Measurements from ENCODE around the gene RAB3D.
"Not testable (repeated sequence)": the region's sequence is repeated elsewhere in the genome, so short reads cannot be mapped to it uniquely, and the experiment has no call there.

Gene RAB3D, protein sequence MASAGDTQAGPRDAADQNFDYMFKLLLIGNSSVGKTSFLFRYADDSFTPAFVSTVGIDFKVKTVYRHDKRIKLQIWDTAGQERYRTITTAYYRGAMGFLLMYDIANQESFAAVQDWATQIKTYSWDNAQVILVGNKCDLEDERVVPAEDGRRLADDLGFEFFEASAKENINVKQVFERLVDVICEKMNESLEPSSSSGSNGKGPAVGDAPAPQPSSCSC

DNA sequence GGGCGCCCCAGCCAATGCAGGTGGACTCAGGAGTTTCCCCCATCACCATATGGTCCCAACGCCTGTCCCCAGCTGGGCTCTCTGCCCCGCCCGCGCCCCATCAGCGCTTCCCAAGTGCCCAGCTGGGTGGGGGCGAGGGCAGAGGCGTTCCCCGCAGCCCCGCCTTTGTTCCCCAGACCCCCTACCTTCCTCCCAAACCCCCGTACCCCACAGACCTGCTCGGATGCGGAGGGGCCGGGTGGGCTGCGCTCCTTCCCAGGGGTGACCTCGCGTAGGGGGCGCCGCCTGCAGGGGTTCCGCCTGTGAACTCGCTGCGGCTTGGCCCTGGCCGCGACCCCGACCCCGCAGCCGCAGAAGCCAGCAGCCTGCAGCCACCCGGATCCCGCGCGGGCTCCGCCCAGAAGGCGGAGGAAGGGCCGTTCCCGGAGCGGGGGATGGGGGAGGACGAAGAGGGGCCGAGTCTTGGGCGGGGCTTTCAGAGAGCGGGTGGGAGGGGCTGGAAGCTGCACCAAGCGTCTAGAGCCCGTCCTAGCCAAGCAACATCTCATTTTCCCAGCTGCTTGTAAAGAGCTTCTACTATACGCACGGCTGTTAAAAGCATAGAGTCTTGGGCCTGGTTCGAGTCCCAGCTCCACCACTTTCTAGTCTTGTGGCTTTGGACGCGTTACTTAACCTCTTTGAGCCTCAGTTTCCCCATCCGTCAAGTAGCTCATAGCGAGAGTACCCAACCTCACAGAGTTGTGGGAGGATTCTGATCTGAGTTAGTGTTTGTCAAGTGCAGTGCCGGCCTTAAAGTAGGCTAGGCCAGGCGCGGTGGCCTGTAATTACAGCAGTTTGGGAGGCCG is at the start of gene RAB3D:
Gene RAB3D (minus strand): TSS at position 404 of the 845 bp plus-strand sequence. CDS start 2,258 bp downstream, outside the sequence.
- peak; percentile 95 for DNase-seq (ENCODE audit: low spot score)

- DNase-seq (ENCODE audit: low spot score): no peak
These were observed 47.9 kb upstream of the RAB3D start for GRCh38 chr19:11387162-11388034.

DNA sequence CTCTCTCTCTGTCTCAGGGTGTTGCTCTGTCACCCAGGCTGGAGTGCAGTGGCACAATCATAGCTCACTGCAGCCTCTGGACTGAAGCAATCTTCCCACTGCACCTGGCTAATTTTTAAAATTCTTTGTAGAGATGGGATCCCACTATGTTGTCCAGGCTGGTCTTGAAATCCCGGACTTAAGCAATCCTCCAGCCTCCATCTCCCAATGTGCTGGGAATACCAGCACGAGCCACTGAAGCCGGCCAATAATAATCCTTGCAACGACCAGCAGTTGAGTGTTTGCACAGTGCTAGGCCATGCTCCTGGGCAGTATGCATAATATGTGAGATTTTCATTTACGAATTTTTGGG is 45.3 kb upstream of the RAB3D start:
- no peak for DNase-seq (ENCODE audit: low spot score)

GRCh38 chr19:11383706-11384048 is 44.2 kb upstream of the RAB3D start:
- DNase-seq (ENCODE audit: low spot score): no peak

- DNase-seq (ENCODE audit: low spot score): peak; percentile 74
These were observed 43.6 kb upstream of the RAB3D start for GRCh38 chr19:11382898-11383705.

GRCh38 chr19:11380653-11381537 is 41.4 kb upstream of the RAB3D start:
- peak; percentile 96 for DNase-seq (ENCODE audit: low spot score)

GRCh38 chr19:11379857-11380350 is 40.4 kb upstream of the RAB3D start:
- no peak for DNase-seq (ENCODE audit: low spot score)

DNA sequence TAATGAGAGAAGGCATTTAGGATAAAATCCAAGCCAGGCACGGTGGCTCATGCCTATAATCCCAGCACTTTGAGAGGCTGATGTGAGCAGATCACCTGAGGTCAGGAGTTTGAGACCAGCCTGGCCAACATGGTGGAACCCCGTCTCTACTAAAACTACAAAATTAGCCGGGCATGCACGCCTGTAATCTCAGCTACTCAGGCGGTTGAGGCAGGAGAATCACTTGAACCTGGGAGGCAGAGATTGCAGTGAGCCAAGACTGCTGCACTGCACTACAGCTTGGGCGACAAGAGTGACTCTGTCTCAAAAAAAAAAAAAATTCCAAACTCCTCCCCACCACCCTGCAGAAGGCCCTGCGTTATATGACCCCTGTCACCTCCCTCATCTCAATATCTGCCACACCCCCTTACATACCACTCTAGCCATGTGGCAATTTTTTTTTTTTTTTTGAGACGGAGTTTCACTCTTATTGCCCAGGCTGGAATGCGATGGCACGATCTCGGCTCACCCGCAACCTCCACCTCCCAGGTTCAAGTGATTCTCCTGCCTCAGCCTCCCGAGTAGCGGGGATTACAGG is 39.9 kb upstream of the RAB3D start:
- not testable (repeated sequence) for DNase-seq (ENCODE audit: low spot score)

- DNase-seq (ENCODE audit: low spot score): peak; percentile 84
These were observed 39.1 kb upstream of the RAB3D start for GRCh38 chr19:11378319-11379189.

DNA sequence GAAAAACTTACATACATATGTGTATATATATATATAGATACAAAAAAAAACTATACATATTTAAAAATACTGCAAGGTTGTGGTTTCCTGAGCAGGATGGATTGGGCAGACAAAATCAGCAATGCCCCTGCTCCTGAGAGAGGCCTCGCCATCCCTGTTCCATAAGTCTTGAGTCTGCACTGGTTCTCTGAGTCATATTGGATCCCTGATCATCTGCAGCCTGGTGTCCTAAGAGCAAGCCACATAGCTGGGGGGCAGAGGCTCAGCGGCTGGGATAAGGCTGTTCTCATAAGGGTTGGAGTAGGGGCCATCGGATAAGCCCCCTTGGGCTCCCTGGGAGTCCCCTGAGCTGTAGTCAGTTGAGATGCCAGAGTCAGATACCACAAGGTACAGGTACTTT is 38.3 kb upstream of the RAB3D start:
- no peak for DNase-seq (ENCODE audit: low spot score)

- DNase-seq (ENCODE audit: low spot score): no peak
These were observed 37.8 kb upstream of the RAB3D start for GRCh38 chr19:11377237-11377636.

DNA sequence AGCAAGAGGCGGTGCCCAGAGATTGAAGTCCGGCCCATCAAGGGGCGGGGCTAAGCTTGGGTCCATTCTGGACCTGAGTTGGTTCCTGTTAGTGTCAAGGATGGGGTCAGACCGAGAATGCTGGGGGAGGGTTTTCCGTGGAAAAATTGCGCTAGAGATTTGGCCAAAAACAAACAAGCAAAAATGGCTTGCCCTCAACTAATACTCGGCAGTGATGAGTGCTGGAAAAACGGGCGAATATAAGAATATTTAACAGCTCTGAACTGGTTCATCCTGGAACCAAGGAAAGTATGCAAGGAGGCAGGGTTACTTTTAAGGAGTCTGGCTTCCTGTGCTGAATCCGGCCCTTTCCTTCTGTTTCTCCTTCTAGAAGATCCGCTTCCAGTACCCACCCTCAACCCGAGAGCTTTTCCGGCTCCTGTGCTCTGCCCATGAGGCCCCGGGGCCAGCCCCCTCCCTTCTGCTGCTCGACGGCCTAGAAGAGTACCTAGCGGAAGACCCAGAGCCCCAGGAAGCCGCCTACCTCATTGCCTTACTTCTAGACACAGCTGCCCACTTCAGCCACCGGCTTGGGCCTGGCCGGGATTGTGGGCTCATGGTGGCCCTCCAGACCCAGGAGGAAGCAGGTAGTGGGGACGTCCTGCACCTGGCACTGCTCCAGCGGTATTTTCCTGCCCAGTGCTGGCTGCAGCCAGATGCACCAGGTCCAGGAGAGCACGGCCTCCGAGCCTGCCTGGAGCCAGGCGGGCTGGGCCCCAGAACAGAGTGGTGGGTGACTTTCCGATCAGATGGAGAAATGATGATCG is 35.9 kb upstream of the RAB3D start:
- peak; percentile 64 for DNase-seq (ENCODE audit: low spot score)

DNA sequence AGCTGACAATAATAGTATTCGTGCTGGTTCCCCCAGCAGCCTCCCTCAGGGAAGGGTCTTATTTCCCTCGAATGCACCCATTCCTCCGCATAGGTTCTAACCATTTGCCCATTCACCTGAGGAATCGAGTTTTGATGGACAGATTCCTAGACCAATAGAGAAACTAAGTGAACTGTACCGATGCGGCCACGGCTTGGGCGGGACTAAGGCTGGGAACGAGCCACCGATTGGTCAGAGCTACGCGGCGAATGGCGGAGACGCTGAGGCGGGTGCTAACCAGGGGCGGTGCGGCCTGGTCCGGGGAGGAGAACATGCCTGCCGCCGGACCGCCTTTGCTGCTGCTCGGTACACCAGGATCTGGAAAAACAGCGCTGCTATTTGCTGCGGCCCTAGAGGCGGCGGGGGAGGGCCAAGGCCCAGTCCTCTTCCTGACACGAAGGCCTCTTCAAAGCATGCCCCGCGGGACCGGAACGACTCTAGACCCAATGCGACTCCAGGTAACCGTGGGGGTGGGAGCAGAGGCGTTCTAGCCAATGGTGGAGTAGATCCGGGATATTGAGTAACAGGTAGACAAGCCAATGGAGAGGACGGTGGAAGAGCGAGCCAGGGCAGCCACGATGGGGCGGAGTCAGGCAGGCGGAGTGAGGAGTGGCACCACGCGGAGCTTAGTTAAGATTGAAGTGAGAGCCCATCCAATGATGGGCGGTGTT is 35.1 kb upstream of the RAB3D start, which contains the start of gene SWSAP1:
Gene SWSAP1 (plus strand): TSS at position 234 of the 710 bp plus-strand sequence. CDS start 15 bp downstream, at position 249.
- DNase-seq (ENCODE audit: low spot score): peak; percentile 98

DNA sequence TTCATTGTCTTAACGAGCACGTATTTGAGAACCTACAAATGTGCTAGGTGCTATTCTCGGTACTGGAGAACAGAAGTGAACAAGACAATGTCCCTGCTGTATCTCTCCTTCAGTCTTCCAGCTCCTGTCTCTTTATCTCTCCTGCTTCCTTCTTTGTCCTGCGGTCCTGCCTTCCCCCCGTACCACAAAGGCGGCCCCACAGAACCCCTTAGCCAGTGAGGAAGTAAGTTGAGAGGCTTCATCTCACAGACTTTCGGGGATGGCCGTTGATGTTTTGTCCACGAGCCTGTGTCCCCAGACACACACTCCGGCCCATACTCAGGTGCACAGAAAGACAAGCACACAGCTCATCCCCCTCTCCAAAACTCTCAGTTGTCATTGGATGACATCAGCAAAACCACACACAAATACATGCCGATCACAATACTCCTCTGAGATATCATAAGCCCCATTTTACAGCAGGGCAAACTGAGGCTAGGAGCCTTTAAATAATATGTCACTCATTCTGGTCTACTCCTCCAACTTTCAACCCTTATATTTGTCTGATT is 34.5 kb upstream of the RAB3D start:
- DNase-seq (ENCODE audit: low spot score): no peak

DNA sequence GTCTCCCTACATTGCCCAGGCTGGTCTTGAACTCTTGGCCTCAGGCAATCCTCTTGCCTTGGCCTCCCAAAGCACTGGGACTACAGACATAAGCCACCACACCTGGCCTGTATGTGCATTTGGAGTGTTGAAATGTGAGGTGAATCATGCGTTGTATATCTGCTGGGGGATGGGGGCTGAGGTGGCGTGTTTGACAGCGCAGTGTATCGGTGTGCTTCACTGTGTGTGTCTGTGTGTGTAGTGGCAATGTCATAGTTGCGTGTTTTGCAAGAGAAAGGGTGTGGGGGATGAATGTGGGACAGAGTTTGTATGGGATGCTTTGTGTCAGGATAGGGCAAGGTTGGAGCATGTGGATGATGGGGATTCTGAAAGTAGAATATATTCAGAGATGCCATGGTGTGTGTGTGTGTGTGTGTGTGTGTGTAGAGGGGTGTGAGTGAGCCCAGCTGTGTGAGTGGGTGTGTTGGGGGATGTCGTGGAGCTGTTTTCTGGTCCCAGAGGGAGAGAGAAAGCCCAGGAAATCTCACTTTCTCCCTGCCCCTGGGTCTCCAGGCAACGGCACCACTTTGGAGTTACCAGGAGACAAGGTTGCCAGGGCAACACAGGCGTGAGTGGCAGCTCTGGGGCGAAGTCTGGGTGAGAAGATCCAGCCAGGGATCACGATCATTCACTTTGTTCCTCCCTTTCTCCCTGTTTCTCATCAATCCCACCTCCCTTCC is 33.9 kb upstream of the RAB3D start:
- DNase-seq (ENCODE audit: low spot score): peak; percentile 82

- no peak for DNase-seq (ENCODE audit: low spot score)
These were observed 31.3 kb upstream of the RAB3D start for GRCh38 chr19:11370744-11371143.

DNA sequence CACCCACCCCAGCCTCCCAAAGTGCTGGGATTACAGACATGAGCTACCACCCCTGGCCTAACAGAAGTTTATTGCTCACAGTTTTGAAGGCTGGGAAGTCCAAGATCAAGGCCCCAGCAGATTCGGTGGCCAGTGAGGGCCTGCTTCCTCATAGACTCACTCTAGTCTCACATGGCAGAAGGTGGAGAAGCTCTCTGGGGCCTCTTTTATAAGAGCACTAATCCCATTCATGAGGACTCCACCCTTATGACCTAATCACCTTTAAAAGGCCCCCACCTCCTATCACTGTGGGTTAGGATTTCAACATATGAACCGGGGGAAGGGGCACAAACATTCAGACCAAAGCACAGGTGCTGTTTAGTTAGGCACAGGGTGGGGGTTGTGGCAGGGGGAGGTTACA is 28.1 kb upstream of the RAB3D start:
- DNase-seq (ENCODE audit: low spot score): no peak

Measured in ecto neural progenitor cell (in vitro differentiated cells).